Naive thymus-derived CD8-positive, alpha-beta T cell (primary cell): ENCODE data around the gene LIG1. TPM values are rescaled to one million over a fixed set of nuclear protein-coding genes. Genes with fewer than 3 reads are reported as not detected.

Source experiments
- ATAC-seq, 2 donors: fragments of 150-1000 bp; cut with Tn5 transposase in 1 of 2; sonication (Bioruptor Pico), chemical (Tn5 transposase) in 1 of 2; 1 replicate in 1 of 2; 2 replicates in 1 of 2; pipeline ENCODE4 v1.10.0; 2021; ENCODE audit warnings: mild to moderate bottlenecking in 2 of 2, moderate library complexity in 2 of 2
- POLR2A ChIA-PET: fragments of 350-600 bp; sonication (Branson Sonifier 250); formaldehyde crosslinking; loops from one replicate; lab custom pipeline; 2021; ENCODE audit warnings: antibody characterized with exemption; lab: Charles Lee
- DNase-seq, 10 donors: peaks; one replicate each; pipeline versions ENCODE4 v3.0.0 to v3.0.0-alpha.2; 2020 to 2022
- H3K27ac Mint-ChIP-seq, 10 donors: one replicate each; pipeline ENCODE4 v1.8.0; 2020 to 2022; ENCODE audit warnings: mild to moderate bottlenecking in 10 of 10, mixed read lengths in 10 of 10, moderate library complexity in 4 of 10, inconsistent platforms in 1 of 10
- H3K27me3 Mint-ChIP-seq, 5 donors: one replicate each; pipeline ENCODE4 v1.8.0; 2021 to 2022; ENCODE audit warnings: mixed read lengths in 5 of 5
- H3K36me3 Mint-ChIP-seq, 3 donors: one replicate each; pipeline ENCODE4 v1.8.0; 2020 to 2022; ENCODE audit warnings: mixed read lengths in 3 of 3, mild to moderate bottlenecking in 2 of 3, inconsistent platforms in 1 of 3
- H3K4me1 Mint-ChIP-seq, 4 donors: one replicate each; pipeline ENCODE4 v1.8.0; 2021 to 2022; ENCODE audit warnings: mixed read lengths in 4 of 4
- H3K4me3 Mint-ChIP-seq, 10 donors: one replicate each; pipeline ENCODE4 v1.8.0; 2020 to 2022; ENCODE audit warnings: mild to moderate bottlenecking in 10 of 10, mixed read lengths in 10 of 10, moderate library complexity in 6 of 10, inconsistent platforms in 1 of 10
- H3K9me3 Mint-ChIP-seq, 9 donors: one replicate each; pipeline ENCODE4 v1.8.0; 2020 to 2022; ENCODE audit warnings: mixed read lengths in 9 of 9, mild to moderate bottlenecking in 3 of 9, inconsistent platforms in 1 of 9, moderate library complexity in 1 of 9
- polyA plus RNA-seq, 3 donors: library from polyadenylated mRNA; unstranded; fragments of 300-500 nt; fragmentation: Illumina TruSeq; gene quantifications; one replicate each; pipeline ENCODE4 v1.2.3, GENCODE V29; 2021
- total RNA-seq, 8 experiments: library from RNA in 2 of 8; stranded (reverse) in 2 of 8; gene quantifications; one replicate each; pipeline ENCODE4 v1.2.3 and lab custom pipeline; 2021 to 2026

The LIG1 gene
- total RNA-seq (100 to 1,000 TPM; 129 to 131 TPM), polyA plus RNA-seq (10 to 100 TPM; 27.6 to 32.8 (median 28.8) TPM), total RNA-seq (lab: John Stamatoyannopoulos, UW) (57.1 to 142 (median 106) reads per million in 6 experiments)

GRCh38 chr19:48169939-48170803, at the start of gene LIG1, which contains the start of gene ZSWIM9:
TSS of gene LIG1 (minus strand) at chr19:48170344. CDS start at chr19:48165566, 4,778 bp downstream.
TSS of gene ZSWIM9 (plus strand) at chr19:48170680. CDS start at chr19:48171803, 1,123 bp downstream.
- peak within 1 kb of the TSS; percentile 91 to 99 (median 98) for H3K27ac Mint-ChIP-seq
- peaks cover 15 to 45% (median 27%) of the 10 kb centered on the region in 4 donors for H3K4me1 Mint-ChIP-seq
- H3K27me3 Mint-ChIP-seq = no peaks in the 10 kb centered on the region
- DNase-seq (peak; percentile 80 to 98 (median 90)), ATAC-seq (peak; percentile 89)
- H3K9me3 Mint-ChIP-seq = no peaks in the 10 kb centered on the region
- peaks cover 0 to 28% (median 4%) of the 10 kb centered on the region in 3 donors for H3K36me3 Mint-ChIP-seq
- POLR2A ChIA-PET = interaction anchor here (0.8 to 2.8 kb wide), 6 partner anchors 20 to 193 kb away, joined by 3 to 9 read pairs (median 4); partner anchors contain the start of genes CARD8 and TMEM143
- peak within 1 kb of the TSS; percentile 86 to 99 (median 97) for H3K4me3 Mint-ChIP-seq

- H3K27me3 Mint-ChIP-seq = no peaks in the 10 kb centered on the region
- no peak overlapping the region for H3K4me3 Mint-ChIP-seq
- H3K27ac Mint-ChIP-seq = peak overlapping the region in 4 of 10 donors; percentile 22 to 80 (median 44)
- no peak for ATAC-seq
- POLR2A ChIA-PET = interaction anchor here (0.6 kb wide), 1 partner anchor 33 kb away, joined by 3 read pairs; no protein-coding TSS in a partner anchor
- DNase-seq = no peak
- peaks cover 4 to 20% (median 8%) of the 10 kb centered on the region in 4 donors for H3K4me1 Mint-ChIP-seq
- no peaks in the 10 kb centered on the region for H3K9me3 Mint-ChIP-seq
- peaks cover 4 to 81% (median 18%) of the 10 kb centered on the region in 3 donors for H3K36me3 Mint-ChIP-seq
Observed at GRCh38 chr19:48218997-48219396, 48.9 kb upstream of the LIG1 start.

DNA sequence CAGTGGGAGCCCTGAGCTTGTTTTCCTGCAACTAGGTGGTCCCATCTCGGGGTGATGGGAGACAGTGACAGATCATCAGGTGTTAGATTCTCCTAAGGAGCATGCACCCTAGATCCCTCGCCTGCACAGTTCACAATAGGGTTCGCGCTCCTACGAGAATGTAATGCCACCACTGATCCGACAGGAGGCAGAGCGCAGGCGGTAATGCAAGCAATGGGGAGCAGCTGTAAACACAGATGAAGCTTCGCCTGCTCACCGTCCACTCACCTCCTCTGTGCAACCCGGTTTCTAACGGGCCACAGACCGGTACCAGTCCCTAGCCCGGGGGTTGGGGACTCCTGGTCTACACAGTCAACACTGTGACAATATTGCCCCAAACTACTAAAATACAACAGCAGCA, 46.8 kb upstream of the LIG1 start:
- POLR2A ChIA-PET = no interaction called here
- peak overlapping the region in 3 of 10 donors; percentile 40 to 79 (median 73) for H3K27ac Mint-ChIP-seq
- peaks cover 7 to 27% (median 11%) of the 10 kb centered on the region in 4 donors for H3K4me1 Mint-ChIP-seq
- no peaks in the 10 kb centered on the region for H3K9me3 Mint-ChIP-seq
- peaks cover 4 to 81% (median 16%) of the 10 kb centered on the region in 3 donors for H3K36me3 Mint-ChIP-seq
- H3K4me3 Mint-ChIP-seq = no peak overlapping the region
- ATAC-seq (no peak), DNase-seq (no peak)
- no peaks in the 10 kb centered on the region for H3K27me3 Mint-ChIP-seq

DNA sequence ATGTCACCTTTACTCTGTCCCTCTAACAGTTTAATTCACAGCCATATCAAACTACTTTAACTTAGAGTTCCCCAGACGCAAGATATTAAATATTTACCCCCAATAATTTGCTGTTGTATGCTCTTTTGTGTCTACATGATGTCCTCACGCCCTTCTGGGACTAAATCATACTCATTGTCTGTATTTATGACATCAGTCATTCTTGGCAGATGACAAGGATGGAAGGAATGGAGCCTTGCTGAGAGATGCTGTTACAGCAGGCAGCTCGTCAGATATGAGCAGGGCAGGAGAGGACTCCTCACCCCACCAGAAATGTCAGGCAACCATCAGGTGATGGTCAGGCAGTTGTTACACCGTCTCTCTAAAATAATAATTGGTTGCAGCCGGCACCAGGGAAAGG, 43.8 kb upstream of the LIG1 start:
- H3K9me3 Mint-ChIP-seq = no peaks in the 10 kb centered on the region
- DNase-seq (no peak), ATAC-seq (no peak)
- H3K36me3 Mint-ChIP-seq = peaks cover 4 to 82% (median 21%) of the 10 kb centered on the region in 3 donors
- no peaks in the 10 kb centered on the region for H3K27me3 Mint-ChIP-seq
- peak overlapping the region in 5 of 10 donors; percentile 2 to 69 (median 41) for H3K27ac Mint-ChIP-seq
- POLR2A ChIA-PET = interaction anchor here (0.6 to 0.8 kb wide), 2 partner anchors 10 to 63 kb away, joined by 3 to 4 read pairs; no protein-coding TSS in a partner anchor
- H3K4me3 Mint-ChIP-seq = no peak overlapping the region
- H3K4me1 Mint-ChIP-seq = peaks cover 10 to 45% (median 18%) of the 10 kb centered on the region in 4 donors

- no peaks in the 10 kb centered on the region for H3K9me3 Mint-ChIP-seq
- no peak for DNase-seq
- H3K4me1 Mint-ChIP-seq = peaks cover 17 to 50% (median 20%) of the 10 kb centered on the region in 4 donors
- peaks cover 0 to 56% (median 6%) of the 10 kb centered on the region in 3 donors for H3K36me3 Mint-ChIP-seq
- H3K4me3 Mint-ChIP-seq = peak overlapping the region in 2 of 10 donors; percentile 1 to 33
- POLR2A ChIA-PET = no interaction called here
- ATAC-seq = peak in 1 of 2 donors; percentile 25
- peak overlapping the region; percentile 25 to 86 (median 66) for H3K27ac Mint-ChIP-seq
- no peaks in the 10 kb centered on the region for H3K27me3 Mint-ChIP-seq
Observed at GRCh38 chr19:48210005-48210404, 39.9 kb upstream of the LIG1 start.

GRCh38 chr19:48206397-48207093, 36.4 kb upstream of the LIG1 start:
- Mint-ChIP-seq H3K27ac (peak overlapping the region in 9 of 10 donors; percentile 32 to 86 (median 74)), H3K9me3 (no peaks in the 10 kb centered on the region), H3K4me1 (peaks cover 15 to 41% (median 18%) of the 10 kb centered on the region in 4 donors), H3K36me3 (peaks cover 0 to 28% (median 3%) of the 10 kb centered on the region in 3 donors), H3K4me3 (peak overlapping the region in 4 of 10 donors; percentile 18 to 42 (median 22)), H3K27me3 (no peaks in the 10 kb centered on the region)
- DNase-seq (no peak), ATAC-seq (no peak)
- POLR2A ChIA-PET = no interaction called here

GRCh38 chr19:48203794-48204628, 33.9 kb upstream of the LIG1 start:
- POLR2A ChIA-PET = interaction anchor here (0.7 to 3.7 kb wide), 15 partner anchors 9 to 160 kb away, joined by 3 to 22 read pairs (median 4); partner anchors contain the start of genes CARD8, LIG1, SYNGR4 and TMEM143

GRCh38 chr19:48203222-48203793, 33.2 kb upstream of the LIG1 start:
- H3K27ac Mint-ChIP-seq = no peak overlapping the region
- POLR2A ChIA-PET = interaction anchor here (0.7 to 3.7 kb wide), 15 partner anchors 9 to 161 kb away, joined by 3 to 22 read pairs (median 4); partner anchors contain the start of genes CARD8, LIG1, SYNGR4 and TMEM143
- H3K4me3 Mint-ChIP-seq = no peak overlapping the region
- H3K36me3 Mint-ChIP-seq = peaks cover 0 to 3% (median 0%) of the 10 kb centered on the region in 3 donors
- ATAC-seq = no peak
- H3K27me3 Mint-ChIP-seq = no peaks in the 10 kb centered on the region
- DNase-seq = no peak
- peaks cover 8 to 30% (median 13%) of the 10 kb centered on the region in 4 donors for H3K4me1 Mint-ChIP-seq
- no peaks in the 10 kb centered on the region for H3K9me3 Mint-ChIP-seq

More at GRCh38 chr19:48203794-48204628, 33.9 kb upstream of the LIG1 start:
- no peaks in the 10 kb centered on the region for H3K9me3 Mint-ChIP-seq
- no peaks in the 10 kb centered on the region for H3K27me3 Mint-ChIP-seq
- ATAC-seq (peak; percentile 98 to 99), DNase-seq (peak; percentile 75 to 93 (median 86))
- H3K4me3 Mint-ChIP-seq = no peak overlapping the region
- H3K4me1 Mint-ChIP-seq = peaks cover 8 to 32% (median 13%) of the 10 kb centered on the region in 4 donors
- no peak overlapping the region for H3K27ac Mint-ChIP-seq
- H3K36me3 Mint-ChIP-seq = peaks cover 0 to 6% (median 0%) of the 10 kb centered on the region in 3 donors

- DNase-seq (no peak), ATAC-seq (no peak)
- Mint-ChIP-seq H3K4me1 (peaks cover 8 to 20% (median 16%) of the 10 kb centered on the region in 4 donors), H3K27ac (peak overlapping the region in 3 of 10 donors; percentile 5 to 81 (median 70)), H3K4me3 (peak overlapping the region in 1 of 10 donors; percentile 8), H3K27me3 (peaks cover 0 to 4% (median 0%) of the 10 kb centered on the region in 5 donors), H3K36me3 (peaks cover 0 to 7% (median 0%) of the 10 kb centered on the region in 3 donors), H3K9me3 (no peaks in the 10 kb centered on the region)
- POLR2A ChIA-PET = interaction anchor here (0.5 to 1.2 kb wide), 3 partner anchors 53 to 125 kb away, joined by 3 read pairs; a partner anchor contains a TSS
Observed at GRCh38 chr19:48196933-48197665, 27.0 kb upstream of the LIG1 start.

DNA sequence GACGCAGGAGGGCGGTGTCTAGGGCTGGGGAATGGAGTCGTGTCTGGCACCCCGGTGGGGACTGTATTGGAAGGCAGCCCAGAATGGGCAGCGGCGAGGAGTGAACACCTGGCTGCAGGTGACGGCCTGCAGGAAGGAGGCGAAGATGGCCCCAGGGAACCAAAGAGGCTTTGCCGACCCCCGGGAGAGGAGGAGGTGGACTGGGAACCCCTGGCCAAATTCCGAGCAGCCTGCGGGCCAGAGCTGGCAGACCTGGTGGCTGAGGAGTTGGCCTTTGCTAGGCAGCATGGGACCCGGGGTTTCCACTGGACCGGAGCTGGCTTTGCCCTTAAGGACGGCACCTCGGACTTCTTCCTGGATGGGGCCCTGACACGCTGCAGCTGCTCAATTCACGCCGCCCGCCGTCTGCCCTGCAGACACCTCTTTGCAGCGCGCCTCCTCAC, 26.2 kb upstream of the LIG1 start:
- H3K36me3 Mint-ChIP-seq = peaks cover 0 to 11% (median 0%) of the 10 kb centered on the region in 3 donors
- H3K9me3 Mint-ChIP-seq = no peaks in the 10 kb centered on the region
- peaks cover 0 to 4% (median 0%) of the 10 kb centered on the region in 5 donors for H3K27me3 Mint-ChIP-seq
- H3K4me3 Mint-ChIP-seq = no peak overlapping the region
- DNase-seq (no peak), ATAC-seq (no peak)
- H3K27ac Mint-ChIP-seq = peak overlapping the region in 2 of 10 donors; percentile 65 to 70
- POLR2A ChIA-PET = no interaction called here
- peaks cover 4 to 16% (median 13%) of the 10 kb centered on the region in 4 donors for H3K4me1 Mint-ChIP-seq
